Astrocyte (in vitro differentiated cells and primary cell): ENCODE measurements around the gene ASB13.

Experiments
- CTCF ChIP-seq: IDR thresholded peaks from 2 replicates; pipeline ENCODE4 v1.5.1; 2011; ENCODE audit warnings: low read depth, mild to moderate bottlenecking, inconsistent platforms, low read length, moderate library complexity; ENCODE audit not compliant: insufficient read depth
- EZH2 ChIP-seq: IDR thresholded peaks from 2 replicates; pipeline ENCODE4 v1.6.1; 2012; ENCODE audit warnings: mild to moderate bottlenecking, low read length, inconsistent platforms; ENCODE audit not compliant: insufficient read depth

- TF ChIP-seq CTCF: no peak
- TF ChIP-seq EZH2: no peak
Observed at GRCh38 chr10:5670662-5671375, 4.4 kb upstream of the ASB13 start.
